SK-N-SH treated with all-trans-retinoic acid at 6 μM for 48 hours (cell line): ENCODE data around the gene NT5DC1.

ENCODE experiments used
- ATAC-seq: fragments of 200-7000 bp; cut with Tn5 transposase; 3 replicates; pipeline ENCODE4 v1.9.1; 2020; ENCODE audit warnings: mild to moderate bottlenecking, moderate library complexity
- CSDC2 ChIP-seq: fragments of 250-450 bp; sonication (Bioruptor Pico); IDR thresholded peaks from 2 replicates; pipeline ENCODE4 v1.5.0; 2020; ENCODE audit warnings: mild to moderate bottlenecking, moderate library complexity
- ESRRG ChIP-seq: fragments of 250-450 bp; sonication (Bioruptor Pico); IDR thresholded peaks from 2 replicates; pipeline ENCODE4 v1.6.1; 2021; ENCODE audit warnings: mild to moderate bottlenecking
- GLIS3 ChIP-seq: fragments of 250-450 bp; sonication (Bioruptor Pico); IDR thresholded peaks from 2 replicates; pipeline ENCODE4 v1.5.0; 2020; ENCODE audit warnings: mild to moderate bottlenecking, moderate library complexity
- ISL1 ChIP-seq: fragments of 250-450 bp; sonication (Bioruptor Pico); IDR thresholded peaks from 2 replicates; pipeline ENCODE4 v2.1.2; 2022; ENCODE audit warnings: mild to moderate bottlenecking, moderate library complexity
- OSR1 ChIP-seq: fragments of 250-450 bp; sonication (Bioruptor Pico); IDR thresholded peaks from 2 replicates; pipeline ENCODE4 v1.8.0; 2022; ENCODE audit warnings: moderate library complexity, mild to moderate bottlenecking, inconsistent platforms
- RARB ChIP-seq: fragments of 250-450 bp; sonication (Bioruptor Pico); IDR thresholded peaks from 2 replicates; pipeline ENCODE4 v1.8.0; 2021; ENCODE audit warnings: mild to moderate bottlenecking, moderate library complexity
- SNAI2 ChIP-seq: fragments of 250-450 bp; sonication (Bioruptor Pico); IDR thresholded peaks from 2 replicates; pipeline ENCODE4 v1.5.0; 2020; ENCODE audit warnings: mild to moderate bottlenecking, moderate library complexity
- TCF4 ChIP-seq: fragments of 250-450 bp; sonication (Bioruptor Pico); IDR thresholded peaks from 2 replicates; pipeline ENCODE4 v1.8.0; 2021; ENCODE audit warnings: mild to moderate bottlenecking, moderate library complexity, borderline replicate concordance
- TOX ChIP-seq: fragments of 250-450 bp; sonication (Bioruptor Pico); IDR thresholded peaks from 2 replicates; pipeline ENCODE4 v1.8.0; 2021; ENCODE audit warnings: mild to moderate bottlenecking, moderate library complexity, borderline replicate concordance
- ZFP3 ChIP-seq: fragments of 250-450 bp; sonication (Bioruptor Pico); IDR thresholded peaks from 2 replicates; pipeline ENCODE4 v1.5.0; 2020; ENCODE audit warnings: mild to moderate bottlenecking, moderate library complexity
- ZNF565 ChIP-seq: fragments of 450-650 bp; formaldehyde crosslinking; conservative IDR thresholded peaks from 2 replicates; pipeline ENCODE4 v1.5.0; 2020; ENCODE audit warnings: low read depth, mild to moderate bottlenecking, moderate library complexity
- ZNF8 ChIP-seq: fragments of 450-650 bp; formaldehyde crosslinking; IDR thresholded peaks from 2 replicates; pipeline ENCODE4 v1.5.0; 2020; ENCODE audit warnings: mild to moderate bottlenecking, moderate library complexity
- TF ChIP-seq, protein P1 (sequence below): fragments of 250-450 bp; sonication (Bioruptor Pico); IDR thresholded peaks from 2 replicates; pipeline ENCODE4 v1.5.1; 2020; ENCODE audit warnings: low read depth, mild to moderate bottlenecking, moderate library complexity
- TF ChIP-seq, protein P2 (sequence below): fragments of 250-450 bp; sonication (Bioruptor Pico); IDR thresholded peaks from 2 replicates; pipeline ENCODE4 v1.8.0; 2021; ENCODE audit warnings: low read depth, mild to moderate bottlenecking, moderate library complexity, borderline replicate concordance
- TF ChIP-seq, protein P3 (sequence below): fragments of 250-450 bp; sonication (Bioruptor Pico); IDR thresholded peaks from 2 replicates; pipeline ENCODE4 v1.8.0; 2020; ENCODE audit warnings: mild to moderate bottlenecking, moderate library complexity, borderline replicate concordance
- TF ChIP-seq, protein P4 (sequence below): fragments of 250-450 bp; sonication (Bioruptor Pico); IDR thresholded peaks from 2 replicates; pipeline ENCODE4 v1.5.0; 2020; ENCODE audit warnings: mild to moderate bottlenecking, moderate library complexity
- TF ChIP-seq, protein P5 (sequence below): fragments of 250-450 bp; sonication (Bioruptor Pico); IDR thresholded peaks from 2 replicates; pipeline ENCODE4 v1.5.1; 2021; ENCODE audit warnings: mild to moderate bottlenecking, moderate library complexity

NT5DC1 gene

DNA sequence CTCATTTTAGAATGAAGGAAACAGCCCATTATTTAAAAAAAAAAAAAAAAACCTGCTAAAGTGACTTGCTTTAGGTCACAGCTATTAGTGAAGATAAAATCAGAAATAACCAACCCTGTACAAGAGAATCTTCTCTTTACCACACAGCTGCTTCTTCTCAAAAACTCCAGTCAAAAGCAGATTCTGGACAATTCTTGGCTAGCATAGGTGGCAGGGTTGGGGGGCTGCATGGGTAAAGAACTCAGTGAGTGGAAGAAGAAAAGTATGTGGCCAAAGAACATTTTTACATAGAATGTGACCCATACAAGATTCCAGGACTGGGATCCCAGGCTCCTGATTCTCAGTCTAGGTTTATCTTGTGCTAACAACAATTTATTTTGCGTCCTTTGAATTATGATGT, 30.6 kb upstream of the NT5DC1 start:
- no peak for ATAC-seq

DNA sequence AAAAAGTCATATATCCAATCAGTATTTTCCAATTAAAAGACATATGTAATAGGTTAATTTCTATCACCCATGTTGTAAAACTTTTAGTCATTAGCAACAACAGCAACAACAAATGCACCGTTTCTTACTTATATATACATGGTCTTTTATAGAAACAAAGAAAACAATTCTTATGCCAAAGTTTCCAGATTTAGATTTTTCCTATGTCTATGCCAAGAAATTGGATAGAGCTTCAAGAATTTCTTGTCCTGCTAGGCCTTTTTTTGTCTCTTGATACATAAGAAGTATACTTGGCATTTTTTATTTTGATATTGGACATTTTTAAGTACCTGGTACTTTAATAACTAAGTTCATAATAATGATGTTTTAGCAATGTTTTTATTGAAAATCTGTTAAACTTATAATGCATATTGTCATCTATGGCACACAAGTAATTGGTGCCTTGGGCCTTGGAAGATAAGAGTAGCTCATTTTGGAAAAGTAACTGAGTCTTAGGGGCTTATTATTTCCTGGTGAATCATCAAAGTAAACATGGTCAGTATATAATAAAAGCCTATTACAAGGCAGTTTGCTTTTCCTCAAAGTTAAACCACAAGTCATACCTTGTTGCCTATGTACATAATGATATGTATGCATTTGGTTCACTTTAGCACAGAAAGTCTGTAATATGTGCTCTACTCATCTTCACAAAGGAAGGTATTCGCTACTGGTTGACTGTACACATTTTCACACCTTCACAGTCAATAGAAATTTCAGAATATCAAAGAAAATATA, 29.9 kb upstream of the NT5DC1 start:
- no peak for TF ChIP-seq ZFP3 (CRISPR knock-in tag)
- TF ChIP-seq TCF4 (CRISPR knock-in tag) = no peak
- no peak for TF ChIP-seq ESRRG (CRISPR knock-in tag)
- TF ChIP-seq, protein P1, sequence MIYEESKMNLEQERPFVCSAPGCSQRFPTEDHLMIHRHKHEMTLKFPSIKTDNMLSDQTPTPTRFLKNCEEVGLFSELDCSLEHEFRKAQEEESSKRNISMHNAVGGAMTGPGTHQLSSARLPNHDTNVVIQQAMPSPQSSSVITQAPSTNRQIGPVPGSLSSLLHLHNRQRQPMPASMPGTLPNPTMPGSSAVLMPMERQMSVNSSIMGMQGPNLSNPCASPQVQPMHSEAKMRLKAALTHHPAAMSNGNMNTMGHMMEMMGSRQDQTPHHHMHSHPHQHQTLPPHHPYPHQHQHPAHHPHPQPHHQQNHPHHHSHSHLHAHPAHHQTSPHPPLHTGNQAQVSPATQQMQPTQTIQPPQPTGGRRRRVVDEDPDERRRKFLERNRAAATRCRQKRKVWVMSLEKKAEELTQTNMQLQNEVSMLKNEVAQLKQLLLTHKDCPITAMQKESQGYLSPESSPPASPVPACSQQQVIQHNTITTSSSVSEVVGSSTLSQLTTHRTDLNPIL (CRISPR knock-in tag) = no peak
- no peak for TF ChIP-seq CSDC2 (CRISPR knock-in tag)
- TF ChIP-seq, protein P2, sequence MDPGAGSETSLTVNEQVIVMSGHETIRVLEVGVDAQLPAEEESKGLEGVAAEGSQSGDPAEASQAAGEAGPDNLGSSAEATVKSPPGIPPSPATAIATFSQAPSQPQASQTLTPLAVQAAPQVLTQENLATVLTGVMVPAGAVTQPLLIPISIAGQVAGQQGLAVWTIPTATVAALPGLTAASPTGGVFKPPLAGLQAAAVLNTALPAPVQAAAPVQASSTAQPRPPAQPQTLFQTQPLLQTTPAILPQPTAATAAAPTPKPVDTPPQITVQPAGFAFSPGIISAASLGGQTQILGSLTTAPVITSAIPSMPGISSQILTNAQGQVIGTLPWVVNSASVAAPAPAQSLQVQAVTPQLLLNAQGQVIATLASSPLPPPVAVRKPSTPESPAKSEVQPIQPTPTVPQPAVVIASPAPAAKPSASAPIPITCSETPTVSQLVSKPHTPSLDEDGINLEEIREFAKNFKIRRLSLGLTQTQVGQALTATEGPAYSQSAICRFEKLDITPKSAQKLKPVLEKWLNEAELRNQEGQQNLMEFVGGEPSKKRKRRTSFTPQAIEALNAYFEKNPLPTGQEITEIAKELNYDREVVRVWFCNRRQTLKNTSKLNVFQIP (CRISPR knock-in tag) = no peak
- TF ChIP-seq OSR1 (CRISPR knock-in tag) = no peak
- no peak for TF ChIP-seq RARB
- TF ChIP-seq, protein P3, sequence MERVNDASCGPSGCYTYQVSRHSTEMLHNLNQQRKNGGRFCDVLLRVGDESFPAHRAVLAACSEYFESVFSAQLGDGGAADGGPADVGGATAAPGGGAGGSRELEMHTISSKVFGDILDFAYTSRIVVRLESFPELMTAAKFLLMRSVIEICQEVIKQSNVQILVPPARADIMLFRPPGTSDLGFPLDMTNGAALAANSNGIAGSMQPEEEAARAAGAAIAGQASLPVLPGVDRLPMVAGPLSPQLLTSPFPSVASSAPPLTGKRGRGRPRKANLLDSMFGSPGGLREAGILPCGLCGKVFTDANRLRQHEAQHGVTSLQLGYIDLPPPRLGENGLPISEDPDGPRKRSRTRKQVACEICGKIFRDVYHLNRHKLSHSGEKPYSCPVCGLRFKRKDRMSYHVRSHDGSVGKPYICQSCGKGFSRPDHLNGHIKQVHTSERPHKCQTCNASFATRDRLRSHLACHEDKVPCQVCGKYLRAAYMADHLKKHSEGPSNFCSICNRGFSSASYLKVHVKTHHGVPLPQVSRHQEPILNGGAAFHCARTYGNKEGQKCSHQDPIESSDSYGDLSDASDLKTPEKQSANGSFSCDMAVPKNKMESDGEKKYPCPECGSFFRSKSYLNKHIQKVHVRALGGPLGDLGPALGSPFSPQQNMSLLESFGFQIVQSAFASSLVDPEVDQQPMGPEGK (CRISPR knock-in tag) = no peak
- TF ChIP-seq, protein P4, sequence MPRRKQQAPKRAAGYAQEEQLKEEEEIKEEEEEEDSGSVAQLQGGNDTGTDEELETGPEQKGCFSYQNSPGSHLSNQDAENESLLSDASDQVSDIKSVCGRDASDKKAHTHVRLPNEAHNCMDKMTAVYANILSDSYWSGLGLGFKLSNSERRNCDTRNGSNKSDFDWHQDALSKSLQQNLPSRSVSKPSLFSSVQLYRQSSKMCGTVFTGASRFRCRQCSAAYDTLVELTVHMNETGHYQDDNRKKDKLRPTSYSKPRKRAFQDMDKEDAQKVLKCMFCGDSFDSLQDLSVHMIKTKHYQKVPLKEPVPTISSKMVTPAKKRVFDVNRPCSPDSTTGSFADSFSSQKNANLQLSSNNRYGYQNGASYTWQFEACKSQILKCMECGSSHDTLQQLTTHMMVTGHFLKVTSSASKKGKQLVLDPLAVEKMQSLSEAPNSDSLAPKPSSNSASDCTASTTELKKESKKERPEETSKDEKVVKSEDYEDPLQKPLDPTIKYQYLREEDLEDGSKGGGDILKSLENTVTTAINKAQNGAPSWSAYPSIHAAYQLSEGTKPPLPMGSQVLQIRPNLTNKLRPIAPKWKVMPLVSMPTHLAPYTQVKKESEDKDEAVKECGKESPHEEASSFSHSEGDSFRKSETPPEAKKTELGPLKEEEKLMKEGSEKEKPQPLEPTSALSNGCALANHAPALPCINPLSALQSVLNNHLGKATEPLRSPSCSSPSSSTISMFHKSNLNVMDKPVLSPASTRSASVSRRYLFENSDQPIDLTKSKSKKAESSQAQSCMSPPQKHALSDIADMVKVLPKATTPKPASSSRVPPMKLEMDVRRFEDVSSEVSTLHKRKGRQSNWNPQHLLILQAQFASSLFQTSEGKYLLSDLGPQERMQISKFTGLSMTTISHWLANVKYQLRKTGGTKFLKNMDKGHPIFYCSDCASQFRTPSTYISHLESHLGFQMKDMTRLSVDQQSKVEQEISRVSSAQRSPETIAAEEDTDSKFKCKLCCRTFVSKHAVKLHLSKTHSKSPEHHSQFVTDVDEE (CRISPR knock-in tag) = no peak
- TF ChIP-seq ZNF8 (CRISPR knock-in tag) = no peak
- no peak for ATAC-seq

More for the DNA sequence above, 30.6 kb upstream of the NT5DC1 start:
- TF ChIP-seq, protein P5, sequence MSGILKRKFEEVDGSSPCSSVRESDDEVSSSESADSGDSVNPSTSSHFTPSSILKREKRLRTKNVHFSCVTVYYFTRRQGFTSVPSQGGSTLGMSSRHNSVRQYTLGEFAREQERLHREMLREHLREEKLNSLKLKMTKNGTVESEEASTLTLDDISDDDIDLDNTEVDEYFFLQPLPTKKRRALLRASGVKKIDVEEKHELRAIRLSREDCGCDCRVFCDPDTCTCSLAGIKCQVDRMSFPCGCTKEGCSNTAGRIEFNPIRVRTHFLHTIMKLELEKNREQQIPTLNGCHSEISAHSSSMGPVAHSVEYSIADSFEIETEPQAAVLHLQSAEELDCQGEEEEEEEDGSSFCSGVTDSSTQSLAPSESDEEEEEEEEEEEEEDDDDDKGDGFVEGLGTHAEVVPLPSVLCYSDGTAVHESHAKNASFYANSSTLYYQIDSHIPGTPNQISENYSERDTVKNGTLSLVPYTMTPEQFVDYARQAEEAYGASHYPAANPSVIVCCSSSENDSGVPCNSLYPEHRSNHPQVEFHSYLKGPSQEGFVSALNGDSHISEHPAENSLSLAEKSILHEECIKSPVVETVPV (CRISPR knock-in tag) = no peak
- no peak for TF ChIP-seq SNAI2
- TF ChIP-seq OSR1 (CRISPR knock-in tag) = no peak
- TF ChIP-seq GLIS3 (CRISPR knock-in tag) = no peak
- TF ChIP-seq ESRRG (CRISPR knock-in tag) = no peak
- no peak for TF ChIP-seq ZFP3 (CRISPR knock-in tag)
- no peak for TF ChIP-seq ZNF8 (CRISPR knock-in tag)
- TF ChIP-seq ZNF565 (CRISPR knock-in tag) = no peak
- no peak for TF ChIP-seq TCF4 (CRISPR knock-in tag)
- no peak for TF ChIP-seq ISL1 (CRISPR knock-in tag)
- TF ChIP-seq, protein P4 (CRISPR knock-in tag) = no peak
- TF ChIP-seq TOX (CRISPR knock-in tag) = no peak
